Panc1 (cell line): Measurements from ENCODE around the gene SCNN1G.

Source experiments
- CTCF ChIP-seq: fragments of 450-650 bp; IDR thresholded peaks from 2 replicates; pipeline ENCODE4 v1.5.1; 2017; ENCODE audit warnings: mild to moderate bottlenecking
- TF ChIP-seq, protein P1 (sequence below), 2 experiments: IDR thresholded peaks; 2 replicates each; pipeline ENCODE4 v1.6.1; 2011 to 2012; ENCODE audit warnings: low read depth in 2 of 2, control low read depth in 1 of 2, low read length in 1 of 2, mild to moderate bottlenecking in 1 of 2, moderate library complexity in 1 of 2; ENCODE audit not compliant: insufficient read depth in 1 of 2

- TF ChIP-seq CTCF: peak; percentile 83
- TF ChIP-seq, protein P1, sequence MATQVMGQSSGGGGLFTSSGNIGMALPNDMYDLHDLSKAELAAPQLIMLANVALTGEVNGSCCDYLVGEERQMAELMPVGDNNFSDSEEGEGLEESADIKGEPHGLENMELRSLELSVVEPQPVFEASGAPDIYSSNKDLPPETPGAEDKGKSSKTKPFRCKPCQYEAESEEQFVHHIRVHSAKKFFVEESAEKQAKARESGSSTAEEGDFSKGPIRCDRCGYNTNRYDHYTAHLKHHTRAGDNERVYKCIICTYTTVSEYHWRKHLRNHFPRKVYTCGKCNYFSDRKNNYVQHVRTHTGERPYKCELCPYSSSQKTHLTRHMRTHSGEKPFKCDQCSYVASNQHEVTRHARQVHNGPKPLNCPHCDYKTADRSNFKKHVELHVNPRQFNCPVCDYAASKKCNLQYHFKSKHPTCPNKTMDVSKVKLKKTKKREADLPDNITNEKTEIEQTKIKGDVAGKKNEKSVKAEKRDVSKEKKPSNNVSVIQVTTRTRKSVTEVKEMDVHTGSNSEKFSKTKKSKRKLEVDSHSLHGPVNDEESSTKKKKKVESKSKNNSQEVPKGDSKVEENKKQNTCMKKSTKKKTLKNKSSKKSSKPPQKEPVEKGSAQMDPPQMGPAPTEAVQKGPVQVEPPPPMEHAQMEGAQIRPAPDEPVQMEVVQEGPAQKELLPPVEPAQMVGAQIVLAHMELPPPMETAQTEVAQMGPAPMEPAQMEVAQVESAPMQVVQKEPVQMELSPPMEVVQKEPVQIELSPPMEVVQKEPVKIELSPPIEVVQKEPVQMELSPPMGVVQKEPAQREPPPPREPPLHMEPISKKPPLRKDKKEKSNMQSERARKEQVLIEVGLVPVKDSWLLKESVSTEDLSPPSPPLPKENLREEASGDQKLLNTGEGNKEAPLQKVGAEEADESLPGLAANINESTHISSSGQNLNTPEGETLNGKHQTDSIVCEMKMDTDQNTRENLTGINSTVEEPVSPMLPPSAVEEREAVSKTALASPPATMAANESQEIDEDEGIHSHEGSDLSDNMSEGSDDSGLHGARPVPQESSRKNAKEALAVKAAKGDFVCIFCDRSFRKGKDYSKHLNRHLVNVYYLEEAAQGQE (IDR thresholded peaks at IDR 0.05; ENCODE audit: insufficient read depth in 1 of 2, low read depth in 2 of 2, low read length in 1 of 2): no peak
Measured at GRCh38 chr16:23155445-23156049, 27.0 kb upstream of the SCNN1G start.
